ENCODE results near the gene SKOR1. TPM values are rescaled to one million over a fixed set of nuclear protein-coding genes. Genes with fewer than 3 reads are reported as not detected.

SKOR1 gene
- total RNA-seq, 1 donor from 2014 or later, result under 0.01 TPM

DNA sequence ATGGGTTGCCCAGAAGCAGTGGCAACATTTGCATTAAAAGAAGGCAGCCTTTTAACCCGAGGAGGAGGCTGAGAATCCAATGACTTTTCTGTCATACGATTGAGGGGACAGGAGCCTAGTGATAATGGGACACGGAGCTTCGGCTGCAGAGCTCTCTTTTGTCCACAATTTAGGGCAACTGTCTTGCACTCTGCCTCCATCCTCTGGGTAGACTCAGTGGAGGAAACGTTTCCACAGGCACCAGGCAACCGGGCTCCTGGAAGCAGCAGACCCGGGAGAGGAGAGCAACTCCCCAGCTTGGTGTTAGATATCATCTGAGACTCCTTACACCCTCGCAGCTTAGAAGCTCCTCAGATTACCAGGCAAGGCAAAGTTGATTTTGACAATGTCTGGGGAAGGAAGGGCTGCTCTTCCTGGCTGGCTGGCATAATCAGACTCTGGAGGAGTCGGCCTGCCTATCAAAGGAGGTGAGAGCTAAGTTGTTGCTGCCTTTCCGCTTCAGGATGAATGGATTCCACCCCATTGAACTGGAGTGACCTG is 58.0 kb downstream of the SKOR1 start:
- no peak for DNase-seq (ENCODE audit: low read depth in 2 of 2)

DNA sequence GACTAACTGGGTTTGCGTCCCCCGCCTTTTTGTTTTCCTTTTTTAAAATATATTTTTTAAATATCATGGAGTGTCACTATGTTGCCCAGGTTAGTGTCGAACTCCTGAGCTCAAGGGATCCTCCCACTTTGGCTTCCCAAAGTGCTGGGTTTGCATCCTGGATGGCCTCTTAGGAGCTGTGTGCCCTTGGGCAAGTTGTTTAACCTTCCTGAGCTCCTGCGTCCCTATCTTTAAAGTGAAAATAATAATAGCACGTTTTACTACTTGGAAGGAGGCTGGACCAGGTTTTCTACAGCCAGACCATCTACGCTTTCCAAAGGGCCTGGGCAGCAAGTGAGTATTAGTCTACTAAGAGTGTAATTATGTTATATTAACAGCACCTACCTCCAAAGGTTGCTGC is 58.7 kb downstream of the SKOR1 start:
- DNase-seq (ENCODE audit: low read depth in 2 of 2), result no peak

Other genes with a start within 250 kb of the SKOR1 start
- gene RNU6-1, start 14.5 kb downstream of the SKOR1 start, total RNA-seq, result not detected in 2 replicates
- gene PIAS1, start 228.8 kb downstream of the SKOR1 start, total RNA-seq, result 8.1 and 12.7 TPM in 2 replicates